HUES64 (cell line): Measurements from ENCODE around the gene CORO2B.
"Not testable (repeated sequence)": the region's sequence is repeated elsewhere in the genome, so short reads cannot be mapped to it uniquely, and the experiment has no call there.

Experiments used
- H3K27ac ChIP-seq: 2 replicates; pipeline ENCODE4 v1.7.0; 2013; ENCODE audit warnings: low read depth, low read length, inconsistent platforms
- H3K27me3 ChIP-seq: 2 replicates; pipeline ENCODE4 v1.6.1; 2013; ENCODE audit warnings: mild to moderate bottlenecking, low read length; ENCODE audit not compliant: insufficient read depth
- H3K36me3 ChIP-seq: 2 replicates; pipeline ENCODE4 v1.6.1; 2013; ENCODE audit warnings: mild to moderate bottlenecking, low read length; ENCODE audit not compliant: insufficient read depth
- H3K4me1 ChIP-seq: 2 replicates; pipeline ENCODE4 v1.6.1; 2013; ENCODE audit warnings: mild to moderate bottlenecking, low read length, moderate library complexity; ENCODE audit not compliant: insufficient read depth
- H3K4me3 ChIP-seq: 2 replicates; pipeline ENCODE4 v1.5.1; 2013; ENCODE audit warnings: mild to moderate bottlenecking, low read length, moderate library complexity
- H3K9ac ChIP-seq: 2 replicates; pipeline ENCODE4 v1.6.1; 2013; ENCODE audit warnings: mild to moderate bottlenecking, low read depth, low read length
- H3K9me3 ChIP-seq: 2 replicates; pipeline ENCODE4 v1.6.1; 2013; ENCODE audit warnings: low read depth, low read length; ENCODE audit not compliant: insufficient read depth
- WGBS: fragments of 150-250, 120-280 bp; methylation state at CpG from one replicate; pipeline ENCODE4 v1.1.7; 2013; ENCODE audit warnings: missing lambda C conversion rate; 5-methylcytosine and 5-hydroxymethylcytosine counted together

CORO2B gene

GRCh38 chr15:68674975-68675374, 96.2 kb downstream of the CORO2B start:
- Histone ChIP-seq H3K4me1 (no peaks in the 10 kb centered on the region), H3K4me3 (no peak overlapping the region)

GRCh38 chr15:68676011-68676605, 97.3 kb downstream of the CORO2B start:
- Histone ChIP-seq H3K36me3 (no peaks in the 10 kb centered on the region), H3K27ac (no peak overlapping the region), H3K4me1 (no peaks in the 10 kb centered on the region), H3K9ac (no peak overlapping the region), H3K27me3 (no peaks in the 10 kb centered on the region), H3K4me3 (no peak overlapping the region), H3K9me3 (no peaks in the 10 kb centered on the region)
- WGBS = 92% methylated on average over 7 of the region's 7 CpGs

More at GRCh38 chr15:68674975-68675374, 96.2 kb downstream of the CORO2B start:
- WGBS = 83% methylated on average over 5 of the region's 5 CpGs
- no peak overlapping the region for H3K27ac ChIP-seq
- no peaks in the 10 kb centered on the region for H3K36me3 ChIP-seq
- H3K9me3 ChIP-seq = no peaks in the 10 kb centered on the region
- no peak overlapping the region for H3K9ac ChIP-seq
- no peaks in the 10 kb centered on the region for H3K27me3 ChIP-seq

GRCh38 chr15:68676926-68677325, 98.1 kb downstream of the CORO2B start:
- Histone ChIP-seq H3K27me3 (no peaks in the 10 kb centered on the region), H3K4me1 (no peaks in the 10 kb centered on the region), H3K4me3 (no peak overlapping the region), H3K9ac (no peak overlapping the region), H3K36me3 (no peaks in the 10 kb centered on the region), H3K9me3 (no peaks in the 10 kb centered on the region), H3K27ac (no peak overlapping the region)
- 91% methylated on average over 4 of the region's 4 CpGs for WGBS

- no peak overlapping the region for H3K27ac ChIP-seq
Observed at GRCh38 chr15:68677996-68678395, 99.2 kb downstream of the CORO2B start.

GRCh38 chr15:68678746-68679145, 100.0 kb downstream of the CORO2B start:
- 90% methylated on average over 5 of the region's 5 CpGs for WGBS
- Histone ChIP-seq H3K4me1 (no peaks in the 10 kb centered on the region), H3K27me3 (no peaks in the 10 kb centered on the region), H3K27ac (no peak overlapping the region), H3K36me3 (no peaks in the 10 kb centered on the region), H3K4me3 (no peak overlapping the region), H3K9ac (no peak overlapping the region), H3K9me3 (no peaks in the 10 kb centered on the region)

More at GRCh38 chr15:68677996-68678395, 99.2 kb downstream of the CORO2B start:
- H3K36me3 ChIP-seq = no peaks in the 10 kb centered on the region
- no peak overlapping the region for H3K4me3 ChIP-seq
- H3K4me1 ChIP-seq = no peaks in the 10 kb centered on the region
- no peaks in the 10 kb centered on the region for H3K9me3 ChIP-seq
- no peak overlapping the region for H3K9ac ChIP-seq
- H3K27me3 ChIP-seq = no peaks in the 10 kb centered on the region
- 91% methylated on average over 3 of the region's 3 CpGs for WGBS

- H3K36me3 ChIP-seq = no peaks in the 10 kb centered on the region
- WGBS = 98% methylated on average over 3 of the region's 3 CpGs
- H3K27ac ChIP-seq = no peak overlapping the region
- H3K9me3 ChIP-seq = no peaks in the 10 kb centered on the region
- H3K4me1 ChIP-seq = no peaks in the 10 kb centered on the region
- no peak overlapping the region for H3K9ac ChIP-seq
- no peak overlapping the region for H3K4me3 ChIP-seq
- H3K27me3 ChIP-seq = no peaks in the 10 kb centered on the region
Observed at GRCh38 chr15:68679161-68679560, 100.4 kb downstream of the CORO2B start.

- H3K27ac ChIP-seq = no peak overlapping the region
- H3K4me3 ChIP-seq = no peak overlapping the region
- H3K4me1 ChIP-seq = no peaks in the 10 kb centered on the region
- no peaks in the 10 kb centered on the region for H3K36me3 ChIP-seq
- WGBS = 94% methylated on average over 4 of the region's 4 CpGs
- H3K9ac ChIP-seq = no peak overlapping the region
- no peaks in the 10 kb centered on the region for H3K9me3 ChIP-seq
- no peaks in the 10 kb centered on the region for H3K27me3 ChIP-seq
Observed at GRCh38 chr15:68679961-68680371, 101.2 kb downstream of the CORO2B start.

GRCh38 chr15:68680756-68681155, 102.0 kb downstream of the CORO2B start:
- H3K9ac ChIP-seq, H3K36me3 ChIP-seq, H3K27ac ChIP-seq, H3K4me1 ChIP-seq, H3K4me3 ChIP-seq, H3K27me3 ChIP-seq, H3K9me3 ChIP-seq: not testable (repeated sequence)
- WGBS = 85% methylated on average over 10 of the region's 10 CpGs

- H3K27ac ChIP-seq = no peak overlapping the region
- H3K9me3 ChIP-seq = no peaks in the 10 kb centered on the region
- H3K4me1 ChIP-seq = no peaks in the 10 kb centered on the region
- H3K27me3 ChIP-seq = no peaks in the 10 kb centered on the region
- H3K36me3 ChIP-seq = no peaks in the 10 kb centered on the region
- H3K9ac ChIP-seq = no peak overlapping the region
- WGBS = 61% methylated on average over 2 of the region's 2 CpGs
- H3K4me3 ChIP-seq = no peak overlapping the region
Observed at GRCh38 chr15:68681836-68682235, 103.0 kb downstream of the CORO2B start.

GRCh38 chr15:68682330-68682729, 103.5 kb downstream of the CORO2B start:
- no peak overlapping the region for H3K4me3 ChIP-seq
- H3K27ac ChIP-seq = no peak overlapping the region
- no peaks in the 10 kb centered on the region for H3K27me3 ChIP-seq
- no peaks in the 10 kb centered on the region for H3K4me1 ChIP-seq
- no peaks in the 10 kb centered on the region for H3K9me3 ChIP-seq
- no peaks in the 10 kb centered on the region for H3K36me3 ChIP-seq
- WGBS = 77% methylated on average over 5 of the region's 5 CpGs
- no peak overlapping the region for H3K9ac ChIP-seq

- H3K27ac ChIP-seq = no peak overlapping the region
- WGBS = 90% methylated on average over 8 of the region's 8 CpGs
- no peaks in the 10 kb centered on the region for H3K4me1 ChIP-seq
- no peak overlapping the region for H3K4me3 ChIP-seq
- no peaks in the 10 kb centered on the region for H3K36me3 ChIP-seq
- H3K27me3 ChIP-seq = no peaks in the 10 kb centered on the region
- no peaks in the 10 kb centered on the region for H3K9me3 ChIP-seq
- no peak overlapping the region for H3K9ac ChIP-seq
Observed at GRCh38 chr15:68683026-68683425, 104.2 kb downstream of the CORO2B start.

GRCh38 chr15:68683551-68683950, 104.8 kb downstream of the CORO2B start:
- Histone ChIP-seq H3K27me3 (no peaks in the 10 kb centered on the region), H3K4me1 (no peaks in the 10 kb centered on the region), H3K27ac (no peak overlapping the region), H3K9ac (no peak overlapping the region), H3K4me3 (no peak overlapping the region), H3K9me3 (no peaks in the 10 kb centered on the region), H3K36me3 (no peaks in the 10 kb centered on the region)
- WGBS = 95% methylated on average over 2 of the region's 2 CpGs
